SU-DHL-6 (cell line): ENCODE results near the gene DIP2C.

Source experiments
- CTCF ChIP-seq: fragments of 200-600 bp; sonication (generic); IDR thresholded peaks from one replicate; pipeline ENCODE4 v1.5.1; 2017; ENCODE audit warnings: antibody characterized with exemption, mild to moderate bottlenecking, low read length, moderate library complexity; ENCODE audit not compliant: insufficient read depth, poor library complexity, severe bottlenecking
- EZH2phosphoT487 ChIP-seq: fragments of 200-600 bp; sonication (generic), shearing (Covaris generic); conservative IDR thresholded peaks from 2 replicates; pipeline ENCODE4 v1.6.1; 2018; ENCODE audit warnings: mild to moderate bottlenecking, antibody characterized with exemption, low read length, moderate library complexity, mixed read lengths

- no peak for TF ChIP-seq CTCF
- TF ChIP-seq EZH2phosphoT487 = no peak
Observed at GRCh38 chr10:474946-475345, 214.5 kb downstream of the DIP2C start.
